ENCODE results near the gene LRRC19. TPM values are rescaled to one million over a fixed set of nuclear protein-coding genes. Genes with fewer than 3 reads are reported as not detected.
A peak's percentile ranks its signal among the peaks of the same experiment; 100 is the strongest.

LRRC19 gene
- total RNA-seq, 2 experiments from 2014 or later, result not detected

- Mint-ChIP-seq H3K9me3 (ENCODE audit: low read depth) (no peaks in the 10 kb centered on the region), H3K36me3 (no peaks in the 10 kb centered on the region), H3K27ac (no peak overlapping the region), H3K4me3 (no peak overlapping the region), H3K27me3 (no peaks in the 10 kb centered on the region), H3K4me1 (no peaks in the 10 kb centered on the region)
- ATAC-seq (no peak), DNase-seq (no peak)
- CTCF ChIA-PET, result no interaction called here
Measured at GRCh38 chr9:27003426-27004077, 1.9 kb downstream of the LRRC19 start.

GRCh38 chr9:26995810-26996209, 9.7 kb downstream of the LRRC19 start:
- H3K27ac Mint-ChIP-seq, result no peak overlapping the region
- CTCF ChIA-PET, result interaction anchor here (1.0 kb wide), 1 partner anchor 38 kb away, joined by 4 read pairs; no protein-coding TSS in a partner anchor
- H3K9me3 Mint-ChIP-seq (ENCODE audit: low read depth), result no peaks in the 10 kb centered on the region
- no peaks in the 10 kb centered on the region for H3K27me3 Mint-ChIP-seq
- no peak for DNase-seq
- H3K4me1 Mint-ChIP-seq, result no peaks in the 10 kb centered on the region
- no peak overlapping the region for H3K4me3 Mint-ChIP-seq
- ATAC-seq, result no peak
- peaks cover 1% of the 10 kb centered on the region for H3K36me3 Mint-ChIP-seq

- ATAC-seq, result no peak
- Mint-ChIP-seq H3K27ac (no peak overlapping the region), H3K36me3 (peaks cover 8% of the 10 kb centered on the region), H3K27me3 (no peaks in the 10 kb centered on the region), H3K9me3 (ENCODE audit: low read depth) (no peaks in the 10 kb centered on the region), H3K4me3 (no peak overlapping the region), H3K4me1 (peaks cover 2% of the 10 kb centered on the region)
- no peak for DNase-seq
- CTCF ChIA-PET, result interaction anchor here (0.7 kb wide), 1 partner anchor 240 kb away, joined by 3 read pairs; no protein-coding TSS in a partner anchor
Measured at GRCh38 chr9:26983340-26983739, 22.1 kb downstream of the LRRC19 start.

GRCh38 chr9:26975728-26976707, 29.5 kb downstream of the LRRC19 start:
- Mint-ChIP-seq H3K9me3 (ENCODE audit: low read depth) (no peaks in the 10 kb centered on the region), H3K4me1 (peaks cover 2% of the 10 kb centered on the region), H3K36me3 (no peaks in the 10 kb centered on the region), H3K27ac (no peak overlapping the region), H3K4me3 (no peak overlapping the region), H3K27me3 (no peaks in the 10 kb centered on the region)
- ATAC-seq (no peak), DNase-seq (no peak)
- CTCF ChIA-PET, result interaction anchor here (0.7 to 1.5 kb wide), 3 partner anchors 9 to 20 kb away, joined by 3 to 5 read pairs (median 3); partner anchors contain the start of gene IFT74

- Mint-ChIP-seq H3K36me3 (peaks cover 5% of the 10 kb centered on the region), H3K4me1 (peaks cover 2% of the 10 kb centered on the region), H3K4me3 (no peak overlapping the region), H3K27me3 (no peaks in the 10 kb centered on the region), H3K27ac (no peak overlapping the region), H3K9me3 (ENCODE audit: low read depth) (no peaks in the 10 kb centered on the region)
- CTCF ChIA-PET, result interaction anchor here (0.7 to 1.1 kb wide), 2 partner anchors 14 to 19 kb away, joined by 3 read pairs; partner anchors contain the start of gene IFT74
- DNase-seq, result no peak
- no peak for ATAC-seq
Measured at GRCh38 chr9:26974927-26975326, 30.5 kb downstream of the LRRC19 start.

GRCh38 chr9:26973989-26974388, 31.5 kb downstream of the LRRC19 start:
- DNase-seq (no peak), ATAC-seq (no peak)
- Mint-ChIP-seq H3K9me3 (ENCODE audit: low read depth) (no peaks in the 10 kb centered on the region), H3K36me3 (peaks cover 9% of the 10 kb centered on the region), H3K27ac (no peak overlapping the region), H3K27me3 (no peaks in the 10 kb centered on the region), H3K4me3 (no peak overlapping the region), H3K4me1 (peaks cover 2% of the 10 kb centered on the region)
- CTCF ChIA-PET, result no interaction called here

- CTCF ChIA-PET, result interaction anchor here (1.4 kb wide), 1 partner anchor 10 kb away, joined by 3 read pairs; no protein-coding TSS in a partner anchor
- H3K4me3 Mint-ChIP-seq, result no peak overlapping the region
- ATAC-seq (no peak), DNase-seq (no peak)
- no peaks in the 10 kb centered on the region for H3K9me3 Mint-ChIP-seq (ENCODE audit: low read depth)
- H3K4me1 Mint-ChIP-seq, result peaks cover 2% of the 10 kb centered on the region
- H3K27ac Mint-ChIP-seq, result no peak overlapping the region
- peaks cover 11% of the 10 kb centered on the region for H3K36me3 Mint-ChIP-seq
- H3K27me3 Mint-ChIP-seq, result no peaks in the 10 kb centered on the region
Measured at GRCh38 chr9:26971721-26972120, 33.8 kb downstream of the LRRC19 start.

GRCh38 chr9:26956860-26957233, 48.6 kb downstream of the LRRC19 start:
- peaks cover 45% of the 10 kb centered on the region for H3K4me1 Mint-ChIP-seq

GRCh38 chr9:26955921-26956859, 49.3 kb downstream of the LRRC19 start, which contains the start of gene IFT74:
Gene IFT74, plus strand, starts transcription at chr9:26956412. Its CDS starts 5,556 bp downstream, at chr9:26961968.
- CTCF ChIA-PET, result interaction anchor here (0.9 to 3.2 kb wide), 7 partner anchors 9 to 67 kb away, joined by 3 to 13 read pairs (median 4); partner anchors contain the start of genes CAAP1 and PLAA
- Mint-ChIP-seq H3K9me3 (ENCODE audit: low read depth) (no peaks in the 10 kb centered on the region), H3K4me1 (peaks cover 45% of the 10 kb centered on the region), H3K4me3 (peak within 1 kb of the TSS; percentile 88), H3K27me3 (no peaks in the 10 kb centered on the region), H3K36me3 (peaks cover 5% of the 10 kb centered on the region), H3K27ac (peak within 1 kb of the TSS; percentile 97)
- DNase-seq (peak; percentile 97), ATAC-seq (peak; percentile 98)

More at GRCh38 chr9:26956860-26957233, 48.6 kb downstream of the LRRC19 start:
- CTCF ChIA-PET, result interaction anchor here (1.2 to 3.2 kb wide), 4 partner anchors 9 to 64 kb away, joined by 3 to 13 read pairs (median 5); partner anchors contain the start of genes CAAP1 and PLAA
- H3K9me3 Mint-ChIP-seq (ENCODE audit: low read depth), result no peaks in the 10 kb centered on the region
- DNase-seq (no peak), ATAC-seq (no peak)
- H3K4me3 Mint-ChIP-seq, result peak overlapping the region; percentile 88
- peak overlapping the region; percentile 97 for H3K27ac Mint-ChIP-seq
- no peaks in the 10 kb centered on the region for H3K27me3 Mint-ChIP-seq
- peaks cover 10% of the 10 kb centered on the region for H3K36me3 Mint-ChIP-seq

GRCh38 chr9:26955222-26955903, 50.1 kb downstream of the LRRC19 start:
- H3K36me3 Mint-ChIP-seq, result peaks cover 5% of the 10 kb centered on the region
- ATAC-seq, result no peak
- no peak for DNase-seq
- H3K4me3 Mint-ChIP-seq, result peak overlapping the region; percentile 88
- peaks cover 49% of the 10 kb centered on the region for H3K4me1 Mint-ChIP-seq
- H3K9me3 Mint-ChIP-seq (ENCODE audit: low read depth), result no peaks in the 10 kb centered on the region
- H3K27me3 Mint-ChIP-seq, result no peaks in the 10 kb centered on the region
- CTCF ChIA-PET, result interaction anchor here (0.9 to 3.2 kb wide), 7 partner anchors 8 to 66 kb away, joined by 3 to 13 read pairs (median 4); partner anchors contain the start of genes CAAP1 and PLAA
- peak overlapping the region; percentile 97 for H3K27ac Mint-ChIP-seq

GRCh38 chr9:26954050-26954508, 51.4 kb downstream of the LRRC19 start:
- H3K27ac Mint-ChIP-seq, result peak overlapping the region; percentile 97
- DNase-seq (peak; percentile 63), ATAC-seq (peak; percentile 76)
- peaks cover 57% of the 10 kb centered on the region for H3K4me1 Mint-ChIP-seq
- no peaks in the 10 kb centered on the region for H3K27me3 Mint-ChIP-seq
- CTCF ChIA-PET, result interaction anchor here (1.0 to 3.2 kb wide), 3 partner anchors 10 to 65 kb away, joined by 4 to 13 read pairs (median 5); partner anchors contain the start of gene CAAP1
- H3K36me3 Mint-ChIP-seq, result peaks cover 5% of the 10 kb centered on the region
- H3K4me3 Mint-ChIP-seq, result peak overlapping the region; percentile 55
- no peaks in the 10 kb centered on the region for H3K9me3 Mint-ChIP-seq (ENCODE audit: low read depth)

- H3K4me3 Mint-ChIP-seq, result no peak overlapping the region
- peaks cover 56% of the 10 kb centered on the region for H3K4me1 Mint-ChIP-seq
- H3K27ac Mint-ChIP-seq, result no peak overlapping the region
- CTCF ChIA-PET, result interaction anchor here (1.2 kb wide), 1 partner anchor 8 kb away, joined by 3 read pairs; no protein-coding TSS in a partner anchor
- peaks cover 3% of the 10 kb centered on the region for H3K36me3 Mint-ChIP-seq
- H3K9me3 Mint-ChIP-seq (ENCODE audit: low read depth), result no peaks in the 10 kb centered on the region
- H3K27me3 Mint-ChIP-seq, result no peaks in the 10 kb centered on the region
- DNase-seq (no peak), ATAC-seq (no peak)
Measured at GRCh38 chr9:26951794-26952193, 53.7 kb downstream of the LRRC19 start.
